BJ (cell line): Measurements from ENCODE around the gene BMI1. TPM values are rescaled to one million over a fixed set of nuclear protein-coding genes. Genes with fewer than 3 reads are reported as not detected.
"Not testable (repeated sequence)": the region's sequence is repeated elsewhere in the genome, so short reads cannot be mapped to it uniquely, and the experiment has no call there.

Experiments used
- CTCF ChIA-PET: fragments of 350-600 bp; formaldehyde crosslinking; extraction: SDS; loops from one replicate; lab custom pipeline; 2021; ENCODE audit warnings: antibody characterized with exemption, inconsistent platforms; lab: Yijun Ruan, JAX
- POLR2A ChIA-PET: fragments of 300-600 bp; sonication (Branson Sonifier 250); formaldehyde crosslinking; extraction: SDS; loops from one replicate; lab custom pipeline; 2021; ENCODE audit warnings: antibody characterized with exemption; lab: Charles Lee
- DNase-seq: peaks from one replicate; pipeline ENCODE4 v3.0.0-alpha.2; 2011; ENCODE audit warnings: low read depth
- H3K27me3 ChIP-seq: 2 replicates; pipeline ENCODE4 v1.6.0; 2011; ENCODE audit warnings: low read length; ENCODE audit not compliant: control insufficient read depth, insufficient read depth
- H3K36me3 ChIP-seq: 2 replicates; pipeline ENCODE4 v1.5.1; 2011; ENCODE audit warnings: low read length; ENCODE audit not compliant: control insufficient read depth, insufficient read depth
- H3K4me3 ChIP-seq: 2 replicates; pipeline ENCODE4 v1.5.1; 2011; ENCODE audit warnings: low read depth, mild to moderate bottlenecking, control low read depth, low read length
- CTCF ChIP-seq: IDR thresholded peaks from 2 replicates; pipeline ENCODE4 v1.5.1; 2011; ENCODE audit warnings: low read depth, mild to moderate bottlenecking, control low read depth, inconsistent platforms, low read length, moderate library complexity; ENCODE audit not compliant: insufficient read depth
- polyA plus RNA-seq: library from polyadenylated mRNA; depleted of rRNA; stranded (reverse); fragments of >200 nt; gene quantifications from 2 replicates; pipeline ENCODE4 v1.2.3, GENCODE V29; 2011

BMI1 gene
- polyA plus RNA-seq, 1 experiment, result 20.3 TPM

- CTCF ChIA-PET, result interaction anchor here (1.3 kb wide), 1 partner anchor 12 kb away, joined by 7 read pairs; no protein-coding TSS in a partner anchor
- no peak for DNase-seq
- H3K36me3 ChIP-seq, result no peaks in the 10 kb centered on the region
- TF ChIP-seq CTCF, result no peak
- H3K4me3 ChIP-seq, result no peak overlapping the region
- H3K27me3 ChIP-seq, result no peaks in the 10 kb centered on the region
- POLR2A ChIA-PET, result interaction anchor here (0.7 kb wide), 1 partner anchor 79 kb away, joined by 5 read pairs; no protein-coding TSS in a partner anchor
Measured at GRCh38 chr10:22308390-22308789, 12.5 kb upstream of the BMI1 start.

- no peaks in the 10 kb centered on the region for H3K36me3 ChIP-seq
- TF ChIP-seq CTCF, result no peak
- ChIA-PET CTCF (no interaction called here), POLR2A (no interaction called here)
- no peaks in the 10 kb centered on the region for H3K27me3 ChIP-seq
- no peak overlapping the region for H3K4me3 ChIP-seq
- no peak for DNase-seq
Measured at GRCh38 chr10:22309180-22310000, 11.5 kb upstream of the BMI1 start.

- H3K36me3 ChIP-seq, H3K27me3 ChIP-seq, H3K4me3 ChIP-seq, DNase-seq, CTCF ChIA-PET: not testable (repeated sequence)
- POLR2A ChIA-PET, result interaction anchor here (0.6 kb wide), 1 partner anchor 52 kb away, joined by 4 read pairs; no protein-coding TSS in a partner anchor
Measured at GRCh38 chr10:22310012-22310411, 10.9 kb upstream of the BMI1 start.

- H3K27me3 ChIP-seq, result no peaks in the 10 kb centered on the region
- no peak overlapping the region for H3K4me3 ChIP-seq
- ChIA-PET POLR2A (no interaction called here), CTCF (no interaction called here)
- H3K36me3 ChIP-seq, result no peaks in the 10 kb centered on the region
- no peak for DNase-seq
- TF ChIP-seq CTCF, result no peak
Measured at GRCh38 chr10:22310928-22311327, 10.0 kb upstream of the BMI1 start.

GRCh38 chr10:22314852-22315251 lies 6.0 kb upstream of the BMI1 start:
- DNase-seq, result no peak

More at GRCh38 chr10:22314852-22315251, 6.0 kb upstream of the BMI1 start:
- no peak overlapping the region for H3K4me3 ChIP-seq
- H3K27me3 ChIP-seq, result no peaks in the 10 kb centered on the region
- ChIA-PET POLR2A (no interaction called here), CTCF (no interaction called here)
- TF ChIP-seq CTCF, result no peak
- H3K36me3 ChIP-seq, result no peaks in the 10 kb centered on the region
